NCI-H2227 (cell line): Measurements from ENCODE around the gene TC2N.
"Not testable (repeated sequence)": the region's sequence is repeated elsewhere in the genome, so short reads cannot be mapped to it uniquely, and the experiment has no call there.

ENCODE experiments used
- DNase-seq: peaks from one replicate; lab custom pipeline; 2025; ENCODE audit not compliant: unreplicated experiment; lab: John Stamatoyannopoulos, UW

TC2N gene

DNA sequence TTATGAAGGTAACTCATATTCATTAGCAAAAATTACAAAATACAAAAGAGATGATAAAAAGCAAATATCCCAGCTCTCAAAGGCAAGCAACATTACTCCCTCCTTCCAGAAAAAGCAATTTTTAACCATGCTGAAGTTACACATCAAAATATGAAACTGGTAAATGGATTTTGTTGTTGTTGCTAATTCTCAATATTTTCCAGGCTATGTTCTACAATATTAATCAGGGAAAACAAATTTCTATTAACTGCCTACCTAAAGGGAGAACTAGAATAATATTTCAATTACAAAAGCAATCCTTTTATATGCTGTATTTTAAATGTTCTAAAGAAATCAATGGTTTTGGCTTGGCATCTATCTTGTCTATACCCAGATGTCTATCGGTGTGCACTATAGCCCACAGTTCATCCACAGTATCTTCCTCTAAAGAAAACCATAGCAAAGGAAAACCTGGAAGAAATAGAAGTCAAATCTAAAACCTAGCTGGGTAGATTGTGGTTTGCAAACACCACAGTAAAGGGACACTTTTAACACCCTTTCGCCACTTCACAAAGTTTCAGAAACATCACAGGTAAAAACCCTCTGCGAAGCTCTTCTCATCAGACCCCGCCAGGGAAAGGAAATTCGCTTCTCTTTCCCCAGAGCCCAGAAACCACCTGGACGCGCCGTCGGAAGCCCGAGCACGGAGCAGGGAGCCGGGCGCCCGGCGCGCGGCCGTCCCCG is 32.0 kb downstream of the TC2N start:
- DNase-seq, result no peak

DNA sequence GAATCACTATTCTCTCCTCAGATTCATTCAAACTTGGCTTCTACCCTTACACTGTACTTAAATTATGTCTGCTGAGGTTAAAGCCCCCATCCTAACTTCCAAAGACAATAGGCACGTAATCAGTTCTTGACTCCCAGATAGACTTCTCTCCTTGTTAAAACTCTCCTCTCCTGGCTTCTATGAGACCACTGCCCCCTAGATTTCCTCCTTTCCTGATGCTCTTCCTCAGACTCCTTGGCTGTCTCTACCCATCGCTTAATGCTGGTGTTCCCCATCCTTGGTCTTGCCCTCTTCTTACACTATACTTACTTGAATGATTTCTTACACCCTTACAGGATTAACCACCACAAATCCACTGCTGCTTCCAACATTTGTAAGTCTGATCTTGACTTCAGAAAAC is 32.8 kb downstream of the TC2N start:
- DNase-seq, result no peak

DNA sequence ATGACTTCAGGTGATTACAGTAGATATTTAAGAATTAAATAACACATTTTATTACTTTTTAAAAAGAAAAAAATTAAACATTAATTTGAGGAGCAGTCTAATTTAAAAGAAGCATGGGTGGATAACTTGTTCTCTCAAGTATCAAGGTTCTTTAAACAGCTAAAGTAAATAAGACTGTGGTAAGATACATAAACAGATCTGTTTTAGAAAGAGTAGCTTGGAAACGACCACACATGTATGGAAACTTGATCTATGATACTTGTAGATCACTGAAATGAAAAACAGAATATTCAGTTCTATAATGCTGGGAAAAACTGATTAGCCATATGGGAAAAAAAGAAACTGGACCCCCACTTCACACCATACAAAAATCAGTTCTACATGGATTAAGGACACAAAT is 36.0 kb downstream of the TC2N start:
- DNase-seq, result no peak

DNA sequence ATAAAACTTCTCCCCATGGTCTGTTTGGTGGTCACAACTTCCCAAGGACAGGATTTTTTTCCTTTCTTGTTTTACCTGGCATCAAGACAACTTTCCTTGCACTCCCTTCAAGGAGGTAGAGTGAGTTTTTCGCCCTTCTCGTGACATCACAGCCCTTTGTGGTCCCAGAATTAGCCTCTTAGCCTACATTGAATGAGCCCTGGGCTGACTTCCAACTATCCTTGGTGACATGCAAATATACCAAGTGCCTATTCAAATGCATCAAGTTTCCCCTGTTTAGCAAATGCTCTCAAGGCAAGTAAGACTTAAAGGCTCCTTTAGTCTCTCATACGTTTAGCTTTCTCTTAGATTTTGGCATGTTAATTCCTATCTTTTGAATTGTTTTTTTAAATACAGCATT is 36.6 kb downstream of the TC2N start:
- no peak for DNase-seq

DNA sequence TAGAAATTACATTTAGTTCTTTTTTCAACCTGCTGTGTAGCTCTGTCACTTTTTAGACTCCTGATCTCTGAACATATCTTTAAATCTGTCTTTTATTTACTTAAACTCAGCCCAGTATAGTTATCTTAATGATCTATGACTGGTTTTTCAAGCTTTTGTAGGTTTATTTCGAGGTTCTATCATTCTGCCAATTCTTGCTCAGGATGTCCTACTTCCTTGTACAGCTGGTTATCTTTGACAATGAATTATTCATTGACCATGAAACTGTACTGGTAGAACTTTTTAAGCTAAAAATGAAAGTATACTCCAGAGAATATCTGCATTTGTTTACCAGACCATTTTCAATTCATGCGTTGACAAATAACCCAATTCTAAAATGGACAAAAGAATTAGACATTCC is 37.8 kb downstream of the TC2N start:
- no peak for DNase-seq

DNA sequence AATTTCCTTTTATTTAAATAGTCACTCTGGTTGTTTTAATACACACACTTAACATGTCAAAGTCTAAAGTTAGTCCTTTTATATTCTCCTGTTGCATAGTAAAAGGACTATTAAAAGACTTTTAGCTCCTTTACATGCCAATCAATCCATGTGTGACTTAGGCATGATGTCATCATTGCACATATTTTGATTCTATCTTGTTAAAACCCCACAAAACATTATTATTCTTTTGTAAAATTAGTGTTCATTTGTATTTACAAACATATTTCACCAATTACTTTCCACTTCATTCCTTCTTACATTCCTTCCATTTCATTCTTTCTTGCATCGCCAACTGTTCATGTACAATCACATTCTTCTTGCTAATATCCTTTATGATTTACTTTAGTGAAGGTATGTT is 39.6 kb downstream of the TC2N start:
- DNase-seq, result no peak

DNA sequence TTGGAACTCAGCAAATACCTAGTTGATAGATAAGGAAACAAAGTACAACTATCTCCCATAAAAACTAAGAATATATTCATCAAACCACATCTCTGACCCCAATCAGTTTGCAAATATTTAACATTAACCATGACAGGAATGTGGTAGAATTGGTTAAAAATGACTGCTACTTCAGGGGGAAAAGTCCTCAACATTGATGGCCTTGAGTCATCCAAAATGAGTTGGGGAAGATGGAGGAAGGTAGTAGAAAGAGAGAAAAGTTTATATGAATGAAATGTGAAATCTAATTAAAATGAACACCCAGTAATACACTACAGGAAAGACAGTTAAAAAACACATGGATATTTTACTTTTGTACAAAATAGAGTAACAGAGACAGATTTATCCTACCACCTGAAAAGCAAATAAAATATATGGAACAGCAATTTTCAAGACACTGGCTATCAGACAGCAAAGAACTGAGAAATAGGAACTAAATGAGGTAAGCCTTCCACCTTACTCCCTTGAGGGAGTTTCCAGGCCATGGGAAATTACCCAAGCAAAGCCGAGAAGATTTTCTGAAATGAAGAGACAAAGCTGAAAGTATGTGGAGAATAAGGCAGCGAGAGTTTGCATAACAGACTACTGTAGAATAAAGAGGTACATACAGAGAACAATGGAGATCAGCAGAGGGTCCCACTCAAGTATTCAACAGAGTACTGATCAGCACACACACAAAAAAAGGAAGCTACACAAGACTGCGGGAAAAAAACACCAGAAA is 49.6 kb downstream of the TC2N start:
- DNase-seq, result no peak

DNA sequence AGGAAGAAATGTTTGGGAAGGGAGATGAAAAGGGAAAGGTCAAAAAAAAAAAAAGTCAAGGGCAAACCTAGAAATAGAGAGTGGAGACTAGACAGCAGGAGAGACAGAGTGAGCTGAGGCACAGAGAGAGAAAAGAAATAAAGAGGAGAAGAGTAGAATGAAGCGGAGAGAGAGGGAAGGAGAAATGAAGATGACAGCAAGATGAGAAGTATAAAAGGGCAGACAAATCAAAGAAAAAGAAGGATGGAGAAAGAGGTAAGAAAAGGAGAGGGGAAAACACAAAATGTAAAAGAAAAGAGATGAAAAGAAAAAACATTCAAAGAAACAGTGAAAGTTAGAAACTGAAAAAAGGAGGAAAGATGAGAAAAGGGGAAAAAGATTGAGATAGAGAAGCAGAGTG is 53.0 kb downstream of the TC2N start:
- no peak for DNase-seq

DNA sequence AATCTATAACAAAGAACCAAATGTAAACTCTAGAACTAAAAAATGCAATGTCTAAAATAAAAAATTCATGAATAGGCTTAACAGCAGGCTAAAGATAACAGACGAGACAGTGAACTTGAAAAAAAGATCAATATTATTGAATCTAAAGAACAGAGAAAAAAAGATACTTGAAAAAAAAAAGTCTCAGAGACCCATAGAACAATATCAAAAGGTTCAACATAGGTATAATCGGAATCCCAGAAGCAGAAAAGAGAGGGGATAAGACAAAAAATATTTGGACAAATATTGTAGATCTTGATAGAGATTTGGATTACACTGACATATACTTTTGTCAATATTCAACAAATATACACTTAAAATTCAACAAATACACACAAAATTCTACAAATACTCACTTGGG is 56.6 kb downstream of the TC2N start:
- DNase-seq, result no peak

DNA sequence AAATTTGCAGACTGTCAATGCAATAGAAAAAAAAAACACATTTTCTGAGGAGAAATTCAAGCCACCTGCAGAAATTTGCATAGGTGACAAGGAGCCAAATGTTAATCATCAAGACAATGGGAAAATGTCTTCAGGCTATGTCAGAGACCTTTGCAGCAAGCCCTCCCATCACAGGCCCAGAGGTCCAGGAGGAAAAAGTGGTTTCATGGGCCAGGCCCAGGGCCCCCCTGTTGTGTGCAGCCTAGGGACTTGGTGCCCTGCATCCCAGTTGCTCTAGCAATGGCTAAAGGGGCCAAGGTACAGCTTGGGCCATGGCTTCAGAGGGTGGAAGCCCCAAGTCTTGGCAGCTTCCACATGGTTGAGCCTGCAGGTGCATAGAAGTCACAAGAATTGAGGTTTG is 60.6 kb downstream of the TC2N start:
- no peak for DNase-seq

DNA sequence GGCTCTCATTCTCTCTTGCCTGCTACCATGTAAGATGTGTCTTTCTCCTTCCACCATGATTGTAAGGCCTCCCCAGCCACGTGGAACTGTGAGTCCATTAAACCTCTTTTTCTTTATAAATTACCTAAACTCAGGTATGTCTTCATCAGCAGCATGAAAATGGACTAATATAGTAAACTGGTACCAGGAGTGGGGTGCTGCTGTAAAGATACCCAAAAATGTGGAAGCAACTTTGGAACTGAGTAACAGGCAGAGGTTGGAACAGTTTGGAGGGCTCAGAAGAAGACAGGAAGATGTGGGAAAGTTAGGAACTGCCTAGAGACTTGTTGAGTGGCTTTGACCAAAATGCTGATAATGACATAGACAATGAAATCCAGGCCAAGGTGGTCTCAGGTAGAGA is 61.2 kb downstream of the TC2N start:
- DNase-seq, result not testable (repeated sequence)

DNA sequence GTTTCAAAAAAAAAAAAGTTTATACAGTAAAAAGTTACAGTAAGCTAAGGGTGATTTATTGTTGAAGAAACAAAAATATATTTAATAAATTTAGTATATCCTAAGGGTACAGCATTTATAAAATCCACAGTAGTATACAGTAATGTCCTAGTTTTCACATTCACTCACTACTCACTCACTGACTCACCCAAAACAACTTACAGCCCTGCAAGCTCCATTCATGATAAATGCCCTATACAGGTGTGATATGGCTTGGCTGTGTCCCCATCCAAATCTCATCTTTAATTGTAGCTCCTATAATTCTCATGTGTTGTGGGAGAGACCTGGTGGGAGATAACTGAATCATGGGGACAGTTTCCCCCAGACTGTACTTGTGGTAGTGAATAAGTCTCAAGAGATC is 61.7 kb downstream of the TC2N start:
- DNase-seq, result no peak

DNA sequence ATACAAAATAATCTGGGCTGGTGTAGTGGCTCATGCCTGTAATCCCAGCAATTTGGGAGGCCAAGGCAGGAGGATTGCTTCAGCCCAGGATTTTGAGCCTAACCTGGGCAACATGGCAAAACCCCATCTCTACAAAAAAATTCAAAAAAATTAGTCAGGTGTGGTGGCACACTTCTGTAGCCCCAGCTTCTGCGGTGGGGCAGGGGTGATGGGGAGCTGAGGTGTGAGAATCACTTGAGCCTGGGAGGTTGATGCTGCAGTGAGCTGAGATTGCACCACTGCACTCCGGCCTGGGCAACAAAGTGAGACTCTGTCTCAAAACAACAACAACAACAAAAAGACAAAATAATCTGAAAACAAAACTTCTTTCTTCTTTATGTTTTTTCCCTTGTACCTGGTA is 66.0 kb downstream of the TC2N start:
- no peak for DNase-seq

DNA sequence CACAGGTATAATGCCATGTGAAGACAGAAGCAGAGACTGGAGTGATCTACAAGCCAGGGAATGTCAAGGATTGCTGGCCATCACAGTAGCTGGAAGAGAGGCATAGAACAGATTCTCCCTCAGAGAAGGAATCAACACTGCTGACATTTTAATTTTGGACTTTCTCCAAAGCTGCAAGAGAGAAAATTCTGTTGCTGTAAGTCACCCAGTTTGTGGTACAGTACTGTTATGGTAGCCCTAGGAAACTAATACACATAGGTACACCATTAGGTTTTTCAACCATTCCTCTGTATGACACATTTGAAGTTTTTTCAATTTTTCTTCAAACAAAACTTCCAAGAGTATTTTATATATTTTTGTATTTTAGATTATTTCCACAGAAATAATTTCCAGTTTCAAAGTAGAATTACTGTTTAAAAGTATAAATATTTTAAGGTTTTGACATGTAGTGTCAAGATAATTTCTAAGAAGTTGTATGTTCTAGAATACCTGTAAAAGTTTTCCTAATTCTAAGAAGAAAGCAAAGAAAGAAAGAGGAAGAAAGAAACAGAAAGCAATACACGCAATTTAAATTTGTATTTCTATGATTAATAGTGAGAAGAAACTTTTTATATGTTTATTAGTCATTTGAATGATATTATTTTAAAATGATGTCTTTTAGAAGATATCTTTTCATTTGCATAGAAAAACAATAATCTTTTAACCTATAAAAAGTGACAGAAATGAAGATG is 70.6 kb downstream of the TC2N start:
- DNase-seq, result no peak

DNA sequence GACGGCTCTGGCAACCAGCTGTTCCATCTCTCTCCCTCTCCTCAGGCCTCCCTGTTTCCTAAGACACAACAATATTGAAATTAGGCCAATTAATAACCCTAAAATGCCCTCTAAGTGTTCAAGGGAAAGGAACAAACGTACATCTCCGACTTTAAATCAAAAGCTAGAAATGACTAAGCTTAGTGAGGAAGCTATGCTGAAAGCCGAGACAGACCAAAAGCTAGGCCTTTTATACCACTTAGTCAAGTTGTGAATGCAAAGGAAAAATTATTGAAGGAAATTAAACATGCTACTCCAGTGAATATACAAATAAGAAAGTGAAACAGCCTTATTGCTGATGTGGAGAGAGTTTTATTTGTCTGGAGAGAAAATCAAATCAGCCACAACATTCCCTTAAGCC is 73.6 kb downstream of the TC2N start:
- DNase-seq, result no peak

DNA sequence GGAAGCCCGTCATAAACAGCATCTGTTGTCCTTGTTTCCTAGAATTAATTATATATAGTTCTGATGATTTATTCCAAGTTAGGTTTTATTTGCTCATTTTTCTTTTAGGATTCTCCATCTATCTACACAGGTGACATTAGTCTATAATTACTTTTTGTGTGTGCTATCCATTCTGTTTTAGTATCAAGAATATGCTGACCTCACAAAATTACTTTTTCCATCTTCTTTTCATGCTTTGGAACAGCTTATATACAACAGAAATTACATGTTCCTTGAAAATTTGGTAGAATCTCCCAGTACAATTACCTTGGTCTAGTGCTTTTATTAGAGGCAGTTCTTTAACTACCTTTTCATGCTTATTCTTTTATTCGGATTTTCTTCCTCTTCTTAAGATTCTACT is 81.1 kb downstream of the TC2N start:
- DNase-seq, result no peak

DNA sequence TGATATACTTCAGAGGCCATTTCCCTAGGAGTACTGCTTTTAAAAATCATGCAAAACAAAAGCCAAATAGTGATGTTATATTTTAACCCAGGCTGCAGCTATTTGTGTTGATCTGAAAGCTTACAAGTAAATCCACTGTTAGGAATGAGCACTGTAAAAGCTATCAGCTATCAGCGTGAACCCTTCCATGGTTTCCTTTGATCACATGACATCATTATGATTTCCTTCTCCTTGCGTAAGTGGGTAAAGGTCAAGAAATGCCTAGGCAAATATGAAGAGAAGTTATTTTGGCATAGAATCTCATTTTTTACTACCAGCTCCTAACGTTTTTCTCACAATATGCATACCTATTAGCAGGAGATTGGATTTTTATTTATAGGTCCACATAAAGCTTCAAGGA is 86.9 kb downstream of the TC2N start:
- no peak for DNase-seq

DNA sequence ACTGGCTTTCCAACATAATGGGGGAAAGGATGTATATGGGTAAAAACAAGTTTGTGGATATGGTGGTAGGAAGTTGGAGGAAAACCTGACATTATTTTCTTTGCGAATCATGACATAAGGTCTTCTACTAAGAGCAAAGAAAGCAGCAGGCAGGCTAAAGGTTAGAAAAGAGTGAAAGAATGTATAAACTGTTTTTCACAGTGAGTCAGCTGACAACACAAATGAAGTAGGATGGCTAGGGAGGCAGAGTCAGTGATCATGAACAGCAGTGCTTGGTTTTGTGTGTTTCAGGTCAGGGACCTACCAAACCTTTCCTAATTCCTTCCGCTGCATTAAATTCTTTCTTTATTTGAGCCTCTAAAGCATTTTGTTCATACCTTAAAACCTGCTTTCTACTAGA is 89.1 kb downstream of the TC2N start:
- DNase-seq, result no peak

DNA sequence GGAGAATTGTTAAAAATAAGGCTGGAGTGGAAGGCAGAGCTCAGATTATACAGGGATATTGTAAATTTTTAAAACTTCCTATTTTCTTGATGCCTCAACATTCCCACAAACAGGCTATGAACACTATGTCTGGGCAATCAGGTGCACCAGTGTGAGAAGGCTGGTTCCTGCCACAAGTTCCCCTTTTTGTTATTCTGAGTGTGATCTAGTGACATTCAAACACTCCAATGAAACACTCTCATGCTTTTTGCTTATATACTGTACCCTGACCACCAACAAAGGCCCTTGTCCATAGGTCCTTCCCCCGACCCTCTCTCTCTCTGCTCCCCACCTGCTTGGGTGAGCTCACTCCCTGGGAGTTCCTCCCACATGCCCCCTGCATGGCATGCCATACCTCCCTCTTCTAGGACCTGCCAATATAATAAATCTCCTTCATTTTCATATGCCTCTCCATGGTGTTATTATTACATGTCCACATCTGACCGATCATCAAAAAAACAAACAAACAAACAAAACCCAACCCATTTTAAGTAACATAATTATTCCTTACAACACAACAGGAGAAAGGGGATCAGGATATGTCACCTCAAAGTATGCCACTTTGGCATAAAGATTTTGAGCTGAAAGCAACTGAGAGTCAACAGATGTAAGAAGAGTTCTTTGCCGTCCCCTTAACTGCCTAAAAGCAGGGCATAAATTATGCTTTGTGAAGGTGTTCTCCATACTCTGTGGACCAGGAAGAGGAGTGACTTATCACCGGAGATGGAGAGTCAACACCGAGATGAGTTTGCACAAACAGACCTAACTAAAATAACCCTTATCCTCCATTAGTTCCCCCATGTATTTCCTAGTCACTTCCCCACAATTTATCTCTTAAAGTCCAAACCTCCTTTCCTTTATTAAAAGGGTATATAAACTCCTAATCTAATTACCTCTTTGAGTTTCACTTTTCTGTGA is 92.9 kb downstream of the TC2N start:
- no peak for DNase-seq

DNA sequence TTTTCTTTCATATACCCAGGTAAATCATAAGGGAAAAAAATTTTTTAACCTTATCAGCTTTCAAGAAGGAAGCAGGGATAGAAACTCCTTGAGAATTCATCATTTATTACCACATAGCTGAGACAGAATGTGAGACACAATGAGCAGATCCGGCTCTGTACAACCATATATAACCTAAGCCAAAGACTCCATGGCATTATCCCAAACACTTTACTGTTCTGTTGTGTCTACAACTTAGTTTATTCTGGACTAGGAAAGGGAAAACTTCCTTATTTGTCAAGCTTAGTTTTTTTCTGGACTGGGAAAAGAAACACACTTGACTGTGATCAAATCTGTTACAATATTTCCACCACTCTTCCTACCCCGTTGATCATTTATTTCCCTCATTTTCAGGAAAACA is 97.2 kb downstream of the TC2N start:
- no peak for DNase-seq
